LHCN-M2 (cell line): ENCODE measurements around the gene JMJD7. TPM values are rescaled to one million over a fixed set of nuclear protein-coding genes. Genes with fewer than 3 reads are reported as not detected.

Experiments
- DNase-seq: peaks from one replicate; pipeline ENCODE4 v3.0.0-alpha.2; 2012; ENCODE audit warnings: low read depth
- total RNA-seq: library from RNA; depleted of rRNA; stranded (reverse); fragments of >200 nt; gene quantifications from 2 replicates; pipeline ENCODE4 v1.2.3, GENCODE V29; 2014

The JMJD7 gene
- total RNA-seq, 1 experiment from 2014 or later = 5.7 TPM

GRCh38 chr15:41862515-41863116 is 34.7 kb downstream of the JMJD7 start:
- DNase-seq = no peak

DNA sequence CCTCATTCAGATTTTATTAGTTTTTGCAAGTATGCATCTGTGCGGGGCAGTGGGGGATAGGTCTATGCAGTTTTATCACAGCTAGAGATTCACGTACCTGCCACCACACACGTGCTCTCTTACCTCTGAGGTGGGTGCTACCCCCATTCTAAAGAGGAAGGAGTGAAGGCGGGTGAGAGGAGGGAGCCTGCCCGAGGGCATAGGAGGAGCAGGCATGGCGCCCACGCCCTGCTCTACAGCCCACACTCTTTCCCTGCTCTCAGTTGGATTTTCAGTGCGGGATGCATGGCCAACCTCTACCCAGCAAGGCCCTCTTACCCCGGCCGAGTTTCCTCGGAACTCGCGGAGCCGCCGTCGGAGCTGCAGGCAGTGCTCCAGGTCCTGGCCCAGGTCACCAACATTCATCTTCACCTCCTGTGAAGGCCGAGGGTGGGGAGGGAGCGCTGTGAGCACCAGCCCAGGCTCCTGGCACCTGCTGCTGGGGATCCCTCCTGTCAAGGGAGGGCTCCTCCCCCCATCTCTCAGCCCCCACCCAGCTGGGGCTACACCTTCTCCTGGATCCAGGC is 37.7 kb downstream of the JMJD7 start:
- no peak for DNase-seq

DNA sequence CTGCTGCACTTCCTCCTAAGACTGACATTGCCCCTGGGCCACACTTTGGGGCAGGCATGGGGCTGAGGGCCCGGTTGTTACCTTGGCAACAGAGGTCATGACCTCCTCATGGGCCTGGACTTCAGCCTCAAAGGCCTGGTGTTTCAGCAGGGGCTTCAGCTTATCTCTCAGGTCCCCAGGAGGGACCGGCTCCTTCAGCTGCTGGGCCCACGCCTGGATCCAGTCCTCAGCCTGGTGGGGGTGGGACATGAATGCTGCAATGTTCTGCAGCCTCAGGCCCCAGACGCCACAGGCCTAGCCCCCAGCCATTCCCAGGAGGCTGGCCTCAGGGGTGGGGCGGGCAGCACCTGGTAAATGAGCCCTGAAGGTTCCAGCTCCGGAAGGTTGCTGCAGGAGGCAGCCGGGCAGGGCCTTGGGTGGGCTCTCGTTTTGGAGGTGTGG is 38.4 kb downstream of the JMJD7 start:
- no peak for DNase-seq

DNA sequence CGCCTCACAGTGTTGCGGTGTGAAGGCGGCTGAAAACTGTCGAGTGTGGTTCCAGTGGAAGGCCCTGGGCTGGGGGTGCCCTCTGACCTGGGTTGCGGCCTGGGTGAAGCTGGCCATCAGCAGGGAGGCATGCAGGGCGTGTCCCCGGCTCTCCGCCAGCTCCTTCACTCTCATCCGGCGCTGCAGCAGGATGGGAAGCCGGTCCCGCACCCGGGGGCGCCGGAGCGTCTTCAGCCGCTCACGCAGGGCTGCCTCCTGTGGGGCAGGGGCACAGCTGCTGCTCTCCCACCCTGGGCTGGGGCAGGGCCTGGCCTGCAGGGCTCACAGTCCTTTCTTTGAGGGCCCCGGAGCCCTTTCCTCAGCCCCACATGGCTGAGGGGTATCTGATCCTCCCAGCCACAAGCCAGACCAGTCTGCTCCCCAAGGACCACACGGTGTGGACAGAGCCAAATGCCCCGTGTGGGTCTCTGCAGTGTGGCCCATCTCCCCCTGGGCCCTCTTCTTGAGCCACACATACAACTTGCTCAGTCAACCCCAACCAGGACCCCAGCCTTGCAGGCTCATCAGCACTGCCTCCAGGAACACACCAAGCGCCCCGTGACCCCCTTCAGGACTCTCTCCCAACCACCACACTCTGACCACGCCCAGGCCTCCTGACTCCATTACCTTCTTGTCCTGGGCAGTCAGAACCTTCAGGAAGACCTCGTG is 39.1 kb downstream of the JMJD7 start:
- no peak for DNase-seq

- DNase-seq = no peak
Measured at GRCh38 chr15:41868321-41868720, 40.4 kb downstream of the JMJD7 start.

DNA sequence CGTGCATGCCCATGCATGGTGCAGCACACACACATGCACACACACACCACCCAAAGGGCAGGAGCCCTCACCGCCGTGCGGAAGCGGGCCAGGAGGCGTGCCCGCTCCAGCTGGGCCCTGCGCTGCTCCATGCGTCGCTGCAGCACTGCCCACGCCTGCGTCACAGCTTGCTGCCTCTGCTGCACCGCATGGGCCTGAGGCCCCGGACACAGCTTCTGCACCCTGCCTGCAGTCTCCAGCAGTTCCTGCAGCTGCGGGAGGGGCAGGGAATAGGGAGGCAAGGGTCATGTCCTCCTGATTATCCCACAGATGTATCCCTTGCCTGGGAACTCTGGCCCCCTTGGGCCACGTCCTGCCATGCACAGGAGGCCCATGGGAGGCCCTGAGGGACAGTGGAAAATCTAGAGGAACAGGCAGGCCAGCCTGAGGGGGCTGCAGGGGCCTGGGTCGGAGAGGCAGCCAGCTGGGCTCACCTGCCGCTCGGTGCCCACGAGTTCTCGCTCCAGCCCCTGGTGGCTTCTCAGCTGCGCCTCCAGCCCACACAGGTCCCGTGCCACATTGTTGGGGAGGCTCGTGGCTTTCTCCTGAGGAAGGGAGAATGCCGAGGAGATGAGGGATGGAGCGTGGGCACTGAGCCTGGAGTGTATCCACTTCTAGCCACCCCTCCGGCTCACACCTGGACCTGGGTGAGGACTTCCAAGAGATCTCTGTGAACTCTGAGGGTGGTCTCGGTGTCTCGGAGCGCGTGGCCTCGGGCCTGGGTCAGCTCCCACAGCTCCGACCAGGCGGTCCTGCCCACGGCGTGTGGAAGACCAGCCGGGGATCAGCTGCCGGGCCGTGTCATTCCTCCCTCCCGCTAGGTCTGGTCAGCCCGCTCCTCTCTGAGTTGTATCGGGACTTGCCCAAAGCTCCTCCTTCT is 42.1 kb downstream of the JMJD7 start:
- no peak for DNase-seq

DNA sequence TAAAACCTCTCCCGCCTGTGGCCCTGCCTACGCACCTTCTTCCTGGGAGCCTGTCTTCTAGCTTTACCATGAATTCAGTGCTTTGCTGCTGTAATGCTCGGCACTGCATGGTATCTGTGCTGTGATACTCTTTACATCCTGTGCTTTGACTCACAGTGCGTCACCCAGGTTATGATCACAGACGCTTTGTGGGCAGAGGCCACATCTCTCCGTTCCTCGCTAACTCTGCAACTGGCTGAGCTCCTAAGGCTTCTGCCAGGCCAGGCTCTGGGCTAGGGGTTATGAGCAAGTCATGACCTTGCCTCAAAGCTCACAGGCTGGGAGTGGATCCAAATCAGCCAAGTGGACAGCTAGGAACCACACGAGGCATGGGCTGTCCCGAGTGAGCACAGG is 42.8 kb downstream of the JMJD7 start:
- DNase-seq = peak; percentile 34

GRCh38 chr15:41871175-41871905 is 43.4 kb downstream of the JMJD7 start:
- no peak for DNase-seq

GRCh38 chr15:41872166-41872747 is 44.4 kb downstream of the JMJD7 start:
- no peak for DNase-seq

GRCh38 chr15:41873711-41874110 is 45.8 kb downstream of the JMJD7 start:
- no peak for DNase-seq

- no peak for DNase-seq
Measured at GRCh38 chr15:41874736-41875135, 46.8 kb downstream of the JMJD7 start.

GRCh38 chr15:41876007-41876406 is 48.1 kb downstream of the JMJD7 start:
- DNase-seq = no peak

DNA sequence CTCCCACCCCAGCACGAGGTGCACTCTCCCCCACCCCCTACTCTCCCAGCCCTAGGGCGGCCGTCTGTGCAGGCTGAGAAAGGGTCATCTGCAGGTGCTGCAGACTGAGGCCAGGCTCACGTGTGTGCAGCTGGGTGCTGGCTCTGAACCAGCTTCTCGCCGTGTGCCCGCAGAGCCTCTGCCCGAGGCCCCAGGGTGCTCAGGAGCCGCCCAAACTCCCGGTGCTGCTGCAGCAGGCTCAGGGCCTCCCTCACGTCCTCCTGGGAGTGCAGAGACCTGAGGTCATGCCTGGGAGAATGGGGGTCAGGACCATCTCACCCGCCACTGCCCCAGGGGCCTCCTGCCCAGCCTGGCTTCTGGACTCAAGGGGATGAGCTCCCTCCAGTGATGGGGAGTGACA is 48.8 kb downstream of the JMJD7 start:
- DNase-seq = no peak

- DNase-seq = no peak
Measured at GRCh38 chr15:41877631-41878354, 49.9 kb downstream of the JMJD7 start.

DNA sequence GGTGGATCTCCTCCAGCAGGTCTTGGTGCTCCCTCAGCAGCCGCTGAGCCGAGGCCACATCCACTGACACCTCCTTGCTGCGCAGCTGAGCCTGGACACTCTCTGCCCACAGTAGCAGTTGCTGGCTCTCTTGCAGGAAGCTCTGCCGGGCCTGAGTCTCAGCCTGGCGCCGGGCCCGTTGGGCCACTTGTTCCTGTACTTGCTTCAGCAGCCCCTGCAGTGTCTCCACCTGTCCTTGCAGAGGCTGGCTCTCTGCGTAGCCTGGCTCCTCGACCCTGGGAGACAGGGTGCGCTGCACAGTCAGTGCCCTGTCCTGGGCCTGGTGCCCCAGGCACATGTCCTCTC is 50.4 kb downstream of the JMJD7 start:
- no peak for DNase-seq

GRCh38 chr15:41879321-41879845 is 51.5 kb downstream of the JMJD7 start:
- no peak for DNase-seq

GRCh38 chr15:41880156-41880877 is 52.4 kb downstream of the JMJD7 start:
- no peak for DNase-seq

GRCh38 chr15:41881086-41881485 is 53.2 kb downstream of the JMJD7 start:
- no peak for DNase-seq

DNA sequence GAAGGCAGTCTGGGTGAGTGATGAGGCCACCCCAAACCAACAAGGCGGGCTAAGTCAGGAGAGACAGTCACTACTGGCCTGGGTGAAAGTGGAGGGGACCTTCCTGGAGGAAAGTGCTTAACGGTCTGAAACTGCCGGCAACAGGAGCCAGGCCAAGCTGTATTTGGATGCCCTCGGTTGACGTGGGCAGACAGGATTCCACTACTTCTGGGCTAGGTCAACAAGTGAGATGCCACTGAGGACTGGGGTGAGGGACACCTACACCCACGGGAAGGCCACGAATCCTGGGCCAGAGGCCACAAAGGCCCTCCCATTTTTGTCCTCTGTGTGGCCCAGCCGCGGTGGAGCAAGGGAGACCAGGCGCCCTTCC is 53.6 kb downstream of the JMJD7 start:
- no peak for DNase-seq
